Fibroblast of pulmonary artery (primary cell): ENCODE measurements around the gene TENM3.

Source experiments
- DNase-seq: peaks from one replicate; pipeline ENCODE4 v3.0.0-alpha.2; 2010; ENCODE audit warnings: low read depth
- H3K4me3 ChIP-seq: replicated peaks from 2 replicates; pipeline ENCODE4 v1.5.1; 2011; ENCODE audit warnings: low read depth, mild to moderate bottlenecking, control low read depth, low read length, moderate library complexity
- CTCF ChIP-seq: IDR thresholded peaks from 2 replicates; pipeline ENCODE4 v1.5.1; 2011; ENCODE audit warnings: mild to moderate bottlenecking, control low read depth, low read length, inconsistent platforms; ENCODE audit errors: missing control alignments

TENM3 gene

GRCh38 chr4:182488896-182489295, 245.7 kb downstream of the TENM3 start:
- no peak for TF ChIP-seq CTCF
- no peak overlapping the region for H3K4me3 ChIP-seq
- DNase-seq = no peak

DNA sequence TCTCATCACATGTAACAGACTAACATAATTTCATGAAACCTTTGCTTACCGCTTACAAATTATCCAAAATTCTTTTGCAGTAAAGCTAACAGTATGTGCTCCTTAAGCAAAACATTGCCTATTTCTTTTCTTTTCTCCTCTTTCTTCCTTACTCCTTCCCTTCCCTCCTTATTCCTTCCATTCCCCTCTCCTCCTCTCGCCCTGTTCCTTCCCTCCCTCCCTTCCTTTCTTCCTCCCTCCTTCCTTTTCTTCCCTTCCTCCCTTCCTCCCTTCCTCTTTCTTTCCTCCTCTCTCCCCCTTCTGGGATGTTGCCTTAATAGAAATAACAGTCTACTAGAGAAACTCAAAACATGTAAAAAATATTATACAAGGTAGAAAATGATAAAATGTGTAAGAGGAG, 246.4 kb downstream of the TENM3 start:
- no peak for TF ChIP-seq CTCF
- no peak for DNase-seq
- H3K4me3 ChIP-seq = no peak overlapping the region

DNA sequence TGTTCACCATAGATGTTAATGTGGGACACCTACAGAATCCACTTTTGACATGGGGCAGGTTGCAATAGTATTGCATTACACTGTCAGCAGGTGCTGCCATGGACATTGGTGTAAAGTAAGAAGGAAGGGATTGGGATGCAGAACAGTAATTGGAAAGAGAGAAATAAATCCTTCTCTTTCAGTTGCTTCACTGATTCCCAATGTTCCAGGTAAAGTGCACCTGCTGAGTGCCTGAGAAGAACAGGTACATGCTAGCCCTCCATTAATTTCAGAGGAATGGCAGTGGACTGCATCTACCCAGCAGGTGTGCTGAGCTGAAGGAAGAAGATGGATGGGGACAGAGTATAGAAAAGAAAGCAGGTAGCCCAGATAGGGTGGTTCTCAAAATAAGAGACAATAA, 248.5 kb downstream of the TENM3 start:
- H3K4me3 ChIP-seq = no peak overlapping the region
- DNase-seq = no peak
- TF ChIP-seq CTCF = no peak

GRCh38 chr4:182492423-182492822, 249.2 kb downstream of the TENM3 start:
- TF ChIP-seq CTCF = no peak
- DNase-seq = peak; percentile 41
- peak overlapping the region; percentile 10 for H3K4me3 ChIP-seq

- H3K4me3 ChIP-seq = no peak overlapping the region
Measured at GRCh38 chr4:182493377-182493776, 250.2 kb downstream of the TENM3 start.

GRCh38 chr4:182494103-182494502, 250.9 kb downstream of the TENM3 start:
- H3K4me3 ChIP-seq = no peak overlapping the region
- no peak for TF ChIP-seq CTCF
- no peak for DNase-seq

More at GRCh38 chr4:182493377-182493776, 250.2 kb downstream of the TENM3 start:
- DNase-seq = no peak
- TF ChIP-seq CTCF = no peak

- no peak for DNase-seq
- H3K4me3 ChIP-seq = no peak overlapping the region
- TF ChIP-seq CTCF = no peak
Measured at GRCh38 chr4:182495031-182495430, 251.8 kb downstream of the TENM3 start.
